ENCODE data around the gene SBF2. TPM values are rescaled to one million over a fixed set of nuclear protein-coding genes. Genes with fewer than 3 reads are reported as not detected.

Gene SBF2
- polyA plus RNA-seq, 1 donor (not counting 4 experiments of a cell fraction or from before 2014, with no cell fraction given), result 24.5 TPM

DNA sequence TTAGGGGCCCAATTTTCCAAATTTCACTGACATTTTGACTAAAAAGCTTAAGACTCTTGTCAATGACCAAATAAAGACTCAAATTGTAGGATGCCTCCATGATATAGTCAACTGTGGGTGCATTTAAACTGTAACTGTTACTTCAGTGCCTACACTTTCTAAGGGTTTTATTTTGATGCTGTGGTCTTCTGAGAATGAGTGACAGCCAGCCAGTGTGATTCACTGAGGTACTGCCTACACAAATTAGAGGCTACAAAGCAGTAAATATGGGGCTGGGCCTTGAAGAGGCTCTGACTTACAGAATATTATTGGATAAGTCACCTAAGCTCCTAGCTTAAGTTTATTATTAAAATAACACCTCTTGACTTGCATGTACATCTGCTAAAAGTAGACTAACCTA is 419.6 kb downstream of the SBF2 start:
- TF ChIP-seq EZH2 (IDR thresholded peaks at IDR 0.05; ENCODE audit: low read length) (no peak), CTCF (optimal IDR thresholded peaks at IDR 0.05 in 1 of 3, IDR thresholded peaks at IDR 0.05 in 1 of 3, conservative IDR thresholded peaks at IDR 0.05 in 1 of 3; ENCODE audit: extremely low read depth in 1 of 3, insufficient read depth in 2 of 3, low read length in 3 of 3) (no peak)
- Histone ChIP-seq H3K79me2 (ENCODE audit: control insufficient read depth, insufficient read depth, low read length) (no peaks in the 10 kb centered on the region), H3K4me1 (ENCODE audit: control insufficient read depth, extremely low read depth, insufficient read depth, low read length) (no peaks in the 10 kb centered on the region), H3K36me3 (ENCODE audit: control insufficient read depth in 2 of 2, extremely low read depth in 1 of 2, insufficient read depth in 2 of 2, low read length in 2 of 2) (no peaks in the 10 kb centered on the region), H3K9me3 (ENCODE audit: control insufficient read depth, low read depth, low read length) (no peaks in the 10 kb centered on the region), H3K9ac (ENCODE audit: control insufficient read depth, extremely low read depth, insufficient read depth, low read length) (no peak overlapping the region), H3K4me3 (ENCODE audit: control insufficient read depth in 2 of 3, extremely low read depth in 1 of 3, insufficient read depth in 2 of 3, low read depth in 1 of 3, low read length in 3 of 3) (no peak overlapping the region), H2AFZ (ENCODE audit: control insufficient read depth, low read length) (no peak overlapping the region), H3K27me3 (ENCODE audit: control insufficient read depth, extremely low read depth, insufficient read depth, low read length) (no peaks in the 10 kb centered on the region), H3K4me2 (ENCODE audit: control insufficient read depth, extremely low read depth, insufficient read depth, low read depth, low read length) (no peak overlapping the region), H3K9me1 (ENCODE audit: control insufficient read depth, extremely low read depth, insufficient read depth, low read length) (no peaks in the 10 kb centered on the region), H4K20me1 (ENCODE audit: control insufficient read depth, extremely low read depth, insufficient read depth, low read length) (no peaks in the 10 kb centered on the region), H3K27ac (ENCODE audit: control insufficient read depth, insufficient read depth, low read length) (no peak overlapping the region)
- dilution Hi-C loops (cut with MboI; ENCODE audit: extremely low pct_ligation_motif_present, low sequenced_read_pairs), result no loop called here
- FAIRE-seq (no peak), DNase-seq (ENCODE audit: low read depth, low spot score) (no peak)

- no peak overlapping the region for H2AFZ ChIP-seq (ENCODE audit: control insufficient read depth, low read length)
- dilution Hi-C loops (cut with MboI; ENCODE audit: extremely low pct_ligation_motif_present, low sequenced_read_pairs), result no loop called here
- H3K9me1 ChIP-seq (ENCODE audit: control insufficient read depth, extremely low read depth, insufficient read depth, low read length), result no peaks in the 10 kb centered on the region
- no peak overlapping the region for H3K27ac ChIP-seq (ENCODE audit: control insufficient read depth, insufficient read depth, low read length)
- H3K4me2 ChIP-seq (ENCODE audit: control insufficient read depth, extremely low read depth, insufficient read depth, low read depth, low read length), result no peak overlapping the region
- H3K79me2 ChIP-seq (ENCODE audit: control insufficient read depth, insufficient read depth, low read length), result no peaks in the 10 kb centered on the region
- no peak overlapping the region for H3K4me3 ChIP-seq (ENCODE audit: control insufficient read depth in 2 of 3, extremely low read depth in 1 of 3, insufficient read depth in 2 of 3, low read depth in 1 of 3, low read length in 3 of 3)
- no peak overlapping the region for H3K9ac ChIP-seq (ENCODE audit: control insufficient read depth, extremely low read depth, insufficient read depth, low read length)
- FAIRE-seq (peak; percentile 46), DNase-seq (ENCODE audit: low read depth, low spot score) (no peak)
- no peaks in the 10 kb centered on the region for H3K36me3 ChIP-seq (ENCODE audit: control insufficient read depth in 2 of 2, extremely low read depth in 1 of 2, insufficient read depth in 2 of 2, low read length in 2 of 2)
- no peaks in the 10 kb centered on the region for H3K27me3 ChIP-seq (ENCODE audit: control insufficient read depth, extremely low read depth, insufficient read depth, low read length)
- H4K20me1 ChIP-seq (ENCODE audit: control insufficient read depth, extremely low read depth, insufficient read depth, low read length), result no peaks in the 10 kb centered on the region
- TF ChIP-seq CTCF (optimal IDR thresholded peaks at IDR 0.05 in 1 of 3, IDR thresholded peaks at IDR 0.05 in 1 of 3, conservative IDR thresholded peaks at IDR 0.05 in 1 of 3; ENCODE audit: extremely low read depth in 1 of 3, insufficient read depth in 2 of 3, low read length in 3 of 3) (no peak), EZH2 (IDR thresholded peaks at IDR 0.05; ENCODE audit: low read length) (no peak)
- H3K9me3 ChIP-seq (ENCODE audit: control insufficient read depth, low read depth, low read length), result no peaks in the 10 kb centered on the region
- H3K4me1 ChIP-seq (ENCODE audit: control insufficient read depth, extremely low read depth, insufficient read depth, low read length), result peaks cover 6% of the 10 kb centered on the region
Observed at GRCh38 chr11:9868641-9869040, 425.4 kb downstream of the SBF2 start.

All from keratinocyte (primary cell).